HepG2 (cell line): ENCODE measurements around the gene CAPN8.

Experiments used
- EP300 ChIP-seq, 3 experiments: sonication (generic) in 1 of 3; formaldehyde crosslinking in 1 of 3; IDR thresholded peaks; 2 replicates each; pipeline versions ENCODE4 v1.5.1 to v1.6.1; 2011 to 2020; ENCODE audit warnings: low read depth in 2 of 3, low read length in 2 of 3, borderline replicate concordance in 1 of 3, improper control_type of control experiment in 1 of 3, mild to moderate bottlenecking in 1 of 3, missing genetic modification reagents in 1 of 3, moderate library complexity in 1 of 3
- ISL2 ChIP-seq: sonication (generic); formaldehyde crosslinking; IDR thresholded peaks from 2 replicates; pipeline ENCODE4 v1.5.0; 2020; ENCODE audit warnings: missing genetic modification reagents
- POLR2A ChIP-seq, 2 experiments: IDR thresholded peaks; 2 replicates each; pipeline ENCODE4 v1.6.1; 2011; ENCODE audit warnings: low read depth in 2 of 2, low read length in 2 of 2, mild to moderate bottlenecking in 1 of 2, moderate library complexity in 1 of 2; ENCODE audit not compliant: insufficient read depth in 1 of 2
- RXRA ChIP-seq: sonication (generic); formaldehyde crosslinking; IDR thresholded peaks from 2 replicates; pipeline ENCODE4 v1.5.1; 2020; ENCODE audit warnings: missing genetic modification reagents
- ZKSCAN1 ChIP-seq: fragments of 150-350 bp; IDR thresholded peaks from 2 replicates; pipeline ENCODE4 v1.6.1; 2014; ENCODE audit warnings: low read length
- ZNF124 ChIP-seq: sonication (generic); formaldehyde crosslinking; IDR thresholded peaks from 2 replicates; pipeline ENCODE4 v1.4.0; 2020; ENCODE audit warnings: missing genetic modification reagents
- ZNF652 ChIP-seq: IDR thresholded peaks from 2 replicates; pipeline ENCODE4 v1.6.1; 2016; ENCODE audit warnings: low read depth, borderline replicate concordance
- ZNF878 ChIP-seq: sonication (generic); formaldehyde crosslinking; IDR thresholded peaks from 2 replicates; pipeline ENCODE4 v1.8.1; 2023; ENCODE audit warnings: mild to moderate bottlenecking, missing genetic modification reagents, moderate library complexity
- TF ChIP-seq, protein P1 (sequence below): sonication (generic); formaldehyde crosslinking; IDR thresholded peaks from 2 replicates; pipeline ENCODE4 v1.5.0; 2020; ENCODE audit warnings: mild to moderate bottlenecking, missing genetic modification reagents, moderate library complexity
- TF ChIP-seq, protein P2 (sequence below): sonication (generic); formaldehyde crosslinking; IDR thresholded peaks from 2 replicates; pipeline ENCODE4 v1.8.1; 2023; ENCODE audit warnings: missing genetic modification reagents, inconsistent platforms, borderline replicate concordance

DNA sequence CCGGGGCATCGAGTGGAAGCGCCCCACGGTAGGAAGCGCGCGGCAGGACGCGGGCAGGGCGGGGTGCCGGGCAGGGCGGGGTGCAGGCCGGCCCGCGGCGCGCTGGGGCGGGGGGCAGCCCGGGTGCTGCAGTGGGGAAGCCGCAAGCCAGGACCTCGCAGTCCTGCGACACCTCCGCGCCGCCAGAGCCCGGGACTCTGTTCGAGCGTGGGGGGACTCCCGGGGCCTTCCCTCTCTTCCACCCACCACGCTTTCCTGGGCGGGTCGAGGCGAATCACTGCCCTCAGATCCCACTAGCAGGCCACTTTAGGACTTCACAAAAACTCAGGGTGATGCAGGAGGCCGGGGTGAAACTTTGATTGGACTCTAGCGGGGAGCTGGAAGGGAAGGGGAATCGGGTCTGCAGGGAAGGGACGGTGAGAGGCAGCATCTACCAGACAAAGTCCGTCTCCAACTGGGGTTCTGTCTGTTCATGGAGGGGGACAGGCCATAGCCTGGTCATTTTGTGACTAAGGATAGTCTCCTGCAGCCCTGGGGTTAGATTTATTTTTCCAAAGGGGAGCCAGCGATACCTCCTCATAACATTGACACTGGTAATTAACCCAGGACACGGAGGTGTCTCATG, 47.5 kb upstream of the CAPN8 start:
- TF ChIP-seq RXRA (CRISPR knock-in tag) (no peak), ZNF878 (CRISPR knock-in tag) (no peak), ZNF124 (CRISPR knock-in tag) (no peak), ISL2 (CRISPR knock-in tag) (no peak), ZKSCAN1 (no peak), ZNF652 (CRISPR knock-in tag) (no peak), POLR2A (IDR thresholded peaks at IDR 0.05; ENCODE audit: insufficient read depth in 1 of 2, low read depth in 2 of 2, low read length in 2 of 2) (no peak), EP300 (IDR thresholded peaks at IDR 0.05; ENCODE audit: low read depth in 2 of 2, low read length in 2 of 2) (no peak), EP300 (CRISPR knock-in tag; IDR thresholded peaks at IDR 0.05; ENCODE audit: borderline replicate concordance) (no peak)
- TF ChIP-seq, protein P1, sequence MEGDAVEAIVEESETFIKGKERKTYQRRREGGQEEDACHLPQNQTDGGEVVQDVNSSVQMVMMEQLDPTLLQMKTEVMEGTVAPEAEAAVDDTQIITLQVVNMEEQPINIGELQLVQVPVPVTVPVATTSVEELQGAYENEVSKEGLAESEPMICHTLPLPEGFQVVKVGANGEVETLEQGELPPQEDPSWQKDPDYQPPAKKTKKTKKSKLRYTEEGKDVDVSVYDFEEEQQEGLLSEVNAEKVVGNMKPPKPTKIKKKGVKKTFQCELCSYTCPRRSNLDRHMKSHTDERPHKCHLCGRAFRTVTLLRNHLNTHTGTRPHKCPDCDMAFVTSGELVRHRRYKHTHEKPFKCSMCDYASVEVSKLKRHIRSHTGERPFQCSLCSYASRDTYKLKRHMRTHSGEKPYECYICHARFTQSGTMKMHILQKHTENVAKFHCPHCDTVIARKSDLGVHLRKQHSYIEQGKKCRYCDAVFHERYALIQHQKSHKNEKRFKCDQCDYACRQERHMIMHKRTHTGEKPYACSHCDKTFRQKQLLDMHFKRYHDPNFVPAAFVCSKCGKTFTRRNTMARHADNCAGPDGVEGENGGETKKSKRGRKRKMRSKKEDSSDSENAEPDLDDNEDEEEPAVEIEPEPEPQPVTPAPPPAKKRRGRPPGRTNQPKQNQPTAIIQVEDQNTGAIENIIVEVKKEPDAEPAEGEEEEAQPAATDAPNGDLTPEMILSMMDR (CRISPR knock-in tag) = no peak
- TF ChIP-seq, protein P2, sequence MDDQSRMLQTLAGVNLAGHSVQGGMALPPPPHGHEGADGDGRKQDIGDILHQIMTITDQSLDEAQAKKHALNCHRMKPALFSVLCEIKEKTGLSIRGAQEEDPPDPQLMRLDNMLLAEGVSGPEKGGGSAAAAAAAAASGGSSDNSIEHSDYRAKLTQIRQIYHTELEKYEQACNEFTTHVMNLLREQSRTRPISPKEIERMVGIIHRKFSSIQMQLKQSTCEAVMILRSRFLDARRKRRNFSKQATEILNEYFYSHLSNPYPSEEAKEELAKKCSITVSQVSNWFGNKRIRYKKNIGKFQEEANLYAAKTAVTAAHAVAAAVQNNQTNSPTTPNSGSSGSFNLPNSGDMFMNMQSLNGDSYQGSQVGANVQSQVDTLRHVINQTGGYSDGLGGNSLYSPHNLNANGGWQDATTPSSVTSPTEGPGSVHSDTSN (CRISPR knock-in tag) = no peak
